HFFc6 (cell line): Measurements from ENCODE around the gene CPT1B. TPM values are rescaled to one million over a fixed set of nuclear protein-coding genes. Genes with fewer than 3 reads are reported as not detected.

ENCODE experiments used
- DNase-seq: peaks from one replicate; pipeline ENCODE4 v3.0.0-alpha.2; 2018
- H3K27ac Mint-ChIP-seq: 2 replicates; pipeline ENCODE4 v1.8.0; 2020; ENCODE audit warnings: mild to moderate bottlenecking, mixed read lengths
- H3K27me3 Mint-ChIP-seq: 2 replicates; pipeline ENCODE4 v1.8.0; 2021; ENCODE audit warnings: mild to moderate bottlenecking, moderate library complexity, mixed read lengths; ENCODE audit not compliant: insufficient read depth
- H3K36me3 Mint-ChIP-seq: 2 replicates; pipeline ENCODE4 v1.8.0; 2021; ENCODE audit warnings: low read depth, mixed read lengths
- H3K4me1 Mint-ChIP-seq: 2 replicates; pipeline ENCODE4 v1.8.0; 2020; ENCODE audit warnings: low read depth, mixed read lengths
- H3K4me3 Mint-ChIP-seq: 2 replicates; pipeline ENCODE4 v1.8.0; 2020; ENCODE audit warnings: mild to moderate bottlenecking, moderate library complexity, mixed read lengths
- H3K9me3 Mint-ChIP-seq: 2 replicates; pipeline ENCODE4 v1.8.0; 2020; ENCODE audit warnings: mild to moderate bottlenecking, mixed read lengths
- total RNA-seq, 6 experiments: library from RNA; stranded (reverse); fragmentation: NEBNext Ultra II Directional; extraction: Animal tissue kit (Norgen Biotek cat#: 25700); gene quantifications; 2 replicates in 1 of 6; 3 replicates in 5 of 6; pipeline ENCODE4 v1.2.3, GENCODE V29; 2021
- TF ChIP-seq, protein P1 (sequence below): fragments of 200-600 bp; sonication (generic); IDR thresholded peaks from 2 replicates; pipeline ENCODE4 v1.5.0; 2021; ENCODE audit warnings: antibody characterized with exemption, mild to moderate bottlenecking

CPT1B gene
- total RNA-seq, 6 experiments from 2014 or later: 0.82 to 3.0 (median 1.5) TPM

DNA sequence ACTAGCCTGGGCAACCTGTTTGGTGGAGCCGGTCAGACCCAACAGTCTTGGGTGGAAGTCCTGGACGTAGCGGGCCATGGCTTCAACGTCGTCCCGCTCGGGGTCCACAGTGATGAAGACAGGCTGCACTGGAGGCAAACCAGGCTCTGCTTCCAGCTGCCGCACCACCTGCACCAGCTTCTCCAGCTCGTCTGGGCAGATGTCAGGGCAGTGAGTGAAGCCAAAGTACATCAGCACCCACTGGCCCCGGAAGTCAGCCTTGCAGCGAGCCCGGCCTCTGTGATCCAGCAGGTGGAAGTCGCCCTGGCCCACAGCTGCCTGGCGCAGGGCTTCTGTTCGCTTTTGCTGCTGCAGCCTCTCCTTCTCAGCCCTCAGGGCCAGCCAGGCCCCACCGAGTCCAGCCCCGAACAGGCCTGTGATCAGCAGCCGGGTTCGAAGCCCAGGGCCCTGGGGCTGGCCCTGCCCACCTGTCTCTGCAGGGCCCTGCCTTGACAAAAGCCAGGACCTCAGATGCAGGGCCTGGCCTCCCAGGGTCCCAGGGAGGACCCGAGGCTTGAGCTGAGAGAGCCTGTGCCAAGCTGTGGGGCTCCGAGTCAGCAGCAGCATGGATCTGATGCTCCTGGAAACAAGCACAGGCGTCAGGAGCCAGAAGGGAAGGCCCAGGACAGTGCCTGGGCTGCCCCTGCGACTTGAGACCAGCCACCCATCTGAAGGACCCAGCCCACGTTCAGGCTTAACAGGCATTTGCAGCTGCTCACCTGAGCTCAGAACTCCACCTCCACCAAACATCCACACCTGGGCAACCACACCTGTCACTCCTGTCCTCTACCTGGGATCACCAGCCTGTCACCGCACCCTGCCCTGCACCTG lies 54.2 kb downstream of the CPT1B start:
- H3K9me3 Mint-ChIP-seq: no peaks in the 10 kb centered on the region
- H3K27ac Mint-ChIP-seq: peak overlapping the region; percentile 74
- H3K4me3 Mint-ChIP-seq: peak overlapping the region; percentile 94
- no peak for DNase-seq
- TF ChIP-seq, protein P1, sequence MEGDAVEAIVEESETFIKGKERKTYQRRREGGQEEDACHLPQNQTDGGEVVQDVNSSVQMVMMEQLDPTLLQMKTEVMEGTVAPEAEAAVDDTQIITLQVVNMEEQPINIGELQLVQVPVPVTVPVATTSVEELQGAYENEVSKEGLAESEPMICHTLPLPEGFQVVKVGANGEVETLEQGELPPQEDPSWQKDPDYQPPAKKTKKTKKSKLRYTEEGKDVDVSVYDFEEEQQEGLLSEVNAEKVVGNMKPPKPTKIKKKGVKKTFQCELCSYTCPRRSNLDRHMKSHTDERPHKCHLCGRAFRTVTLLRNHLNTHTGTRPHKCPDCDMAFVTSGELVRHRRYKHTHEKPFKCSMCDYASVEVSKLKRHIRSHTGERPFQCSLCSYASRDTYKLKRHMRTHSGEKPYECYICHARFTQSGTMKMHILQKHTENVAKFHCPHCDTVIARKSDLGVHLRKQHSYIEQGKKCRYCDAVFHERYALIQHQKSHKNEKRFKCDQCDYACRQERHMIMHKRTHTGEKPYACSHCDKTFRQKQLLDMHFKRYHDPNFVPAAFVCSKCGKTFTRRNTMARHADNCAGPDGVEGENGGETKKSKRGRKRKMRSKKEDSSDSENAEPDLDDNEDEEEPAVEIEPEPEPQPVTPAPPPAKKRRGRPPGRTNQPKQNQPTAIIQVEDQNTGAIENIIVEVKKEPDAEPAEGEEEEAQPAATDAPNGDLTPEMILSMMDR: no peak
- peaks cover 19% of the 10 kb centered on the region for H3K4me1 Mint-ChIP-seq
- peaks cover 5% of the 10 kb centered on the region for H3K27me3 Mint-ChIP-seq
- H3K36me3 Mint-ChIP-seq: peaks cover 14% of the 10 kb centered on the region

DNA sequence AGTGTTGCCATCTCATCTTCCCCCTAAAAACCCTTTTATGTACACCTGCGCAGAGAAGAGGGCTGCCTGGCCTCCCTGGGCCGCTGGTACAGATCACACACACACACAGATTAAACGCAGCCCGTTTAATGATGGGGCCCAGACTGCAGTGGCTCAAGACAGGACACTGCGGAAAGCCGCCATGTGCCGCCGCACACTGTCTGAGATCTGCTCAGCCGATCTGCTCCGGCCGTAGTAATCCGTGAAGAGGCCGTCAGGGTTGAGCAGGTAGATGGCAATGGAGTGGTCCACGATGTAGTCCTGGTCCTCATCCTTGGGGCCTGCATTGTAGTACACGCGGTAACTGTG lies 54.8 kb downstream of the CPT1B start:
- H3K4me3 Mint-ChIP-seq: 0 out of 2 replicates have a peak overlapping the region, but pooled peaks have one; percentile 26
- no peak overlapping the region; the same call in 1 of the 2 replicates for H3K27ac Mint-ChIP-seq
- no peak for DNase-seq
- H3K4me1 Mint-ChIP-seq: peaks cover 19% of the 10 kb centered on the region
- peaks cover 14% of the 10 kb centered on the region for H3K36me3 Mint-ChIP-seq
- TF ChIP-seq, protein P1: no peak
- no peaks in the 10 kb centered on the region for H3K9me3 Mint-ChIP-seq
- peaks cover 2% of the 10 kb centered on the region; the same call in 1 of the 2 replicates for H3K27me3 Mint-ChIP-seq

DNA sequence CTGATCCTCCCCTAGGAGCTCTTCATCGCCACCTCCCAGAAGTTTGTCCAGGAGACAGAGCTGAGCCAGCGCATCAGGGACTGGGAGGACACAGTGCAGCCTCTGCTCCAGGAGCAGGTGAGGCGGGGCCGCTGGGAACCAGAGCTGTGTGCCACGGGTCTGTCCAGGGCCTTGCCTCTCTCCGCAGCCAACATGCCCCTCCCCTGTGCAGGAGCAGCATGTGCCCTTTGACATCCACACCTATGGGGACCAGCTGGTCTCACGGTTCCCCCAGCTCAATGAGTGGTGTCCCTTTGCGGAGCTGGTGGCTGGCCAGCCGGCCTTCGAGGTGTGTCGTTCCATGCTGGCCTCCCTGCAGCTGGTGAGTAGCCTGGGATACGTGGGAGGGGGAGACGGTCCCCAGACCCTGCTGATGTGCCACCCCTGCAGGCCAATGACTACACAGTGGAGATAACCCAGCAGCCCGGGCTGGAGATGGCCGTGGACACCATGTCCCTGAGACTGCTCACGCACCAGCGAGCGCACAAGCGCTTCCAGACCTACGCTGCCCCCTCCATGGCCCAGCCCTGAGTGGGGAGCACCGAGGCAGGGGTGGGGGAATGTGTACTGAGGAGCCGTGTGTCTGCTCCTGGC lies 55.3 kb downstream of the CPT1B start:
- Mint-ChIP-seq H3K27me3 (peaks cover 2% of the 10 kb centered on the region; the same call in 1 of the 2 replicates), H3K4me1 (peaks cover 19% of the 10 kb centered on the region), H3K36me3 (peaks cover 14% of the 10 kb centered on the region), H3K9me3 (no peaks in the 10 kb centered on the region), H3K4me3 (0 out of 2 replicates have a peak overlapping the region, but pooled peaks have one; percentile 26), H3K27ac (no peak overlapping the region; the same call in 1 of the 2 replicates)
- TF ChIP-seq, protein P1: no peak
- DNase-seq: no peak

DNA sequence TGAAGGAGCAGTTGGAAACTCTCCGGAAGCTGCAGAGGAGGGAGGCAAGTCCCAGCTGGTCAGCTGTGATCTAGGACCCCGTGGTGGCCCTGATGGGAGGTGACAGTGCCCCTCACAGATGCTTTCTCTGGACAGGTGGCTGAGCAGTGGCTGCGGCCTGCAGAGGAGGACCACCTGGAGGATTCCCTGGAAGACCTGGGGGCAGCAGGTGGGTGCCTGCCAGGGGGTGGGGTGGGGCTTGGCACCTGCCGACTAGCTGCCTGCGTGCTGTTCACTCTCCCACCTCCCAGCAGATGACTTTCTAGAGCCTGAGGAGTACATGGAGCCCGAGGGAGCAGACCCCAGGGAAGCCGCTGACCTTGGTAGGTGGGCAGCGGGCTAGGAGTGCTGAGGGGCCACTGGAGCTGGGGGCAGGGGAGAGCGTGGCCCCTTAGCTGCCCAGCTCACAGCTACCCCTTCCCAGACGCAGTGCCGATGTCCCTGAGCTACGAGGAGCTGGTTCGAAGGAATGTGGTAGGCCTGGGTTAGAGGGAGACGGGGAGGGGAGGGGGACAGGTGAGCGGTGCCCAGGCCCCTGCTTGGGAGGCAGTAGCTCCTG lies 55.9 kb downstream of the CPT1B start:
- Mint-ChIP-seq H3K27me3 (peaks cover 2% of the 10 kb centered on the region; the same call in 1 of the 2 replicates), H3K36me3 (peaks cover 14% of the 10 kb centered on the region), H3K4me3 (no peak overlapping the region), H3K9me3 (no peaks in the 10 kb centered on the region), H3K27ac (no peak overlapping the region), H3K4me1 (peaks cover 16% of the 10 kb centered on the region)
- DNase-seq: no peak
- TF ChIP-seq, protein P1: no peak

DNA sequence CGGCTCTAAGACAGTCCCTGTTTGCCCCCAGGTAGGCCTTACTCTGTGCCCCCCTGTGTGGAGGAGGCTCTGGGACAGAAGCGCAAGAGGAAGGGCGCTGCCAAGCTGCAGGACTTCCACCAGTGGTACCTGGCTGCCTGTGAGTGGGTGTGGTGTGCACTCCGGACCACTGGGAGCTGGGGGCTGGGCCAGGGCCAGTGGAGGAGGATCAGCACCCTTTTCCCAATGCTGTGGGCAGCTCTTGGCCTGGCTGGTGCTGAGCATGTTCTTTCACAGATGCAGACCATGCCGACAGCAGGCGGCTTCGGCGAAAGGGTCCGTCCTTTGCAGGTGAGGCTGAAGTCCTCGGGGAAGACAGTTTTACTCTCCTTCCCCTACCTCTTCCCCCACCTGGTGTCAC lies 56.5 kb downstream of the CPT1B start:
- peaks cover 14% of the 10 kb centered on the region for H3K36me3 Mint-ChIP-seq
- TF ChIP-seq, protein P1: no peak
- H3K4me3 Mint-ChIP-seq: no peak overlapping the region
- no peaks in the 10 kb centered on the region for H3K9me3 Mint-ChIP-seq
- no peak for DNase-seq
- no peaks in the 10 kb centered on the region for H3K27me3 Mint-ChIP-seq
- H3K4me1 Mint-ChIP-seq: peaks cover 10% of the 10 kb centered on the region
- H3K27ac Mint-ChIP-seq: no peak overlapping the region
